Stimulated activated CD4-positive, alpha-beta T cell treated with anti-CD3 and anti-CD28 coated beads, TNF-alpha, amount 100 ng/mL, for 1 hour (primary cell): ENCODE results near the gene SDHA.
A peak's percentile ranks its signal among the peaks of the same experiment; 100 is the strongest.

Experiments used
- DNase-seq, 3 donors: peaks; one replicate each; pipeline ENCODE4 v3.0.0-alpha.2; 2020; ENCODE audit warnings: low read depth in 3 of 3, low spot score in 1 of 3

SDHA gene

GRCh38 chr5:217494-218456 lies at the start of gene SDHA, which contains the start of gene CCDC127:
Gene SDHA (plus strand): TSS chr5:218320. CDS start chr5:218356, 36 bp downstream.
Gene CCDC127 (minus strand): TSS chr5:218153. CDS start chr5:216849, 1,304 bp downstream.
- DNase-seq: peak; percentile 95 to 99 (median 99)

GRCh38 chr5:169071-169727 lies 48.9 kb upstream of the SDHA start:
- DNase-seq: no peak

GRCh38 chr5:169728-170094 lies 48.4 kb upstream of the SDHA start:
- DNase-seq: no peak

GRCh38 chr5:170971-171800 lies 46.9 kb upstream of the SDHA start:
- DNase-seq: no peak

- no peak for DNase-seq
These were observed 46.3 kb upstream of the SDHA start for GRCh38 chr5:171801-172331.

GRCh38 chr5:172421-172820 lies 45.7 kb upstream of the SDHA start:
- no peak for DNase-seq

GRCh38 chr5:172841-173251 lies 45.3 kb upstream of the SDHA start:
- no peak for DNase-seq

- no peak for DNase-seq
These were observed 44.5 kb upstream of the SDHA start for GRCh38 chr5:173392-174290.

GRCh38 chr5:174291-174600 lies 43.9 kb upstream of the SDHA start:
- no peak for DNase-seq

- DNase-seq: no peak
These were observed 43.1 kb upstream of the SDHA start for GRCh38 chr5:174876-175465.

GRCh38 chr5:176296-176823 lies 41.8 kb upstream of the SDHA start:
- DNase-seq: no peak

GRCh38 chr5:178110-178509 lies 40.0 kb upstream of the SDHA start:
- no peak for DNase-seq

GRCh38 chr5:179401-179800 lies 38.7 kb upstream of the SDHA start:
- DNase-seq: no peak

- DNase-seq: no peak
These were observed 37.7 kb upstream of the SDHA start for GRCh38 chr5:180286-180918.

GRCh38 chr5:181160-181559 lies 37.0 kb upstream of the SDHA start:
- DNase-seq: no peak

- no peak for DNase-seq
These were observed 36.6 kb upstream of the SDHA start for GRCh38 chr5:181566-181965.

- DNase-seq: no peak
These were observed 36.0 kb upstream of the SDHA start for GRCh38 chr5:182126-182525.

GRCh38 chr5:184471-184870 lies 33.6 kb upstream of the SDHA start:
- DNase-seq: no peak
